ENCODE measurements around the gene LRTM2.

Gene LRTM2

DNA sequence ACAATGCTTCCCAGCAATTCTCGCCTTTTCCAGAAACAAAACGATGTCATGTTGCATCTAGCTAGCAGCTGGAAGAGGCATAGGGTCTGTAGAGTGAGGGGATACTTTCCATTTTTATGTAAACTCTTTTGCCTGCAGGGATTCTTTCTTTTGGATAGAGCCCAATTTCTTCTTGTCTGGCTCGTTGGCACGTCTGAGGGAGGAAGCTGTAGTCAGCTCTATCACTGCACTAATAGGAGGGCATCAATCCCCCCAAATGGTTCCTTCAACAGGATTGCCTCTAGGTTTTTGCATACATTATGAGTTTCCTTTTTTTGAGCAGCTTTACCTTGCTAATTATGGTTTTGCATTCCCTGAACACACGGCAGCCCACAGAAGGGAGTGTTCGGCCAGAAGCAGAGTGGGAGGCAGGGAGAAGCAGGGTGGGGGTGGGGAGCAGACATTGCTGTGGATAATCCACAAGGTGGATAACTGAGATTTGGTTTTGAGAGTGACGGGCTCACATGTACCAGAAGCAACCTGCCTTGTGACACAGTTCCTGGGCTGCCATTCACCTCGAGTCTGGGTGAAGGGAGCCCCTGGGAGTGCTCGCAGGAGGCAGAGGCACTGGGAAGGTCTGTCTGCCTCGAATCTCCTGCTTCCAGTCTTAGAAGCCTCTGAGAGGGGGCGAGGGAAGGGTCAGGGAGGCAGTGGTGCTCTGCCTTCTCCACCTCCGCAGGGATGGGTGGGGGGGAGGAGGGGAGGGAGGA is 24.5 kb downstream of the LRTM2 start:
- Histone ChIP-seq H3K4me3 (IDR thresholded peaks at IDR 0.05; ENCODE audit: insufficient read depth, low read depth, low read length) (no peak overlapping the region), H3K27ac (no peak overlapping the region), H3K4me1 (ENCODE audit: low read depth, poor library complexity, severe bottlenecking) (no peaks in the 10 kb centered on the region), H3K9ac (no peak overlapping the region), H3K79me2 (ENCODE audit: insufficient read depth, low read depth) (no peaks in the 10 kb centered on the region), H3K4me2 (no peak overlapping the region), H3K27me3 (ENCODE audit: insufficient read depth, low read depth) (peaks cover 39% of the 10 kb centered on the region; the same call in 1 of the 2 replicates), H3K36me3 (ENCODE audit: insufficient read depth) (no peaks in the 10 kb centered on the region), H2AFZ (ENCODE audit: low read depth) (no peak overlapping the region), H4K20me1 (ENCODE audit: insufficient read depth) (no peaks in the 10 kb centered on the region)
- TF ChIP-seq, protein P1, sequence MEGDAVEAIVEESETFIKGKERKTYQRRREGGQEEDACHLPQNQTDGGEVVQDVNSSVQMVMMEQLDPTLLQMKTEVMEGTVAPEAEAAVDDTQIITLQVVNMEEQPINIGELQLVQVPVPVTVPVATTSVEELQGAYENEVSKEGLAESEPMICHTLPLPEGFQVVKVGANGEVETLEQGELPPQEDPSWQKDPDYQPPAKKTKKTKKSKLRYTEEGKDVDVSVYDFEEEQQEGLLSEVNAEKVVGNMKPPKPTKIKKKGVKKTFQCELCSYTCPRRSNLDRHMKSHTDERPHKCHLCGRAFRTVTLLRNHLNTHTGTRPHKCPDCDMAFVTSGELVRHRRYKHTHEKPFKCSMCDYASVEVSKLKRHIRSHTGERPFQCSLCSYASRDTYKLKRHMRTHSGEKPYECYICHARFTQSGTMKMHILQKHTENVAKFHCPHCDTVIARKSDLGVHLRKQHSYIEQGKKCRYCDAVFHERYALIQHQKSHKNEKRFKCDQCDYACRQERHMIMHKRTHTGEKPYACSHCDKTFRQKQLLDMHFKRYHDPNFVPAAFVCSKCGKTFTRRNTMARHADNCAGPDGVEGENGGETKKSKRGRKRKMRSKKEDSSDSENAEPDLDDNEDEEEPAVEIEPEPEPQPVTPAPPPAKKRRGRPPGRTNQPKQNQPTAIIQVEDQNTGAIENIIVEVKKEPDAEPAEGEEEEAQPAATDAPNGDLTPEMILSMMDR (conservative IDR thresholded peaks at IDR 0.05; ENCODE audit: low read depth, low read length) = no peak

- no peaks in the 10 kb centered on the region for H3K79me2 ChIP-seq (ENCODE audit: insufficient read depth, low read depth)
- TF ChIP-seq, protein P1 (conservative IDR thresholded peaks at IDR 0.05; ENCODE audit: low read depth, low read length) = no peak
- H3K4me2 ChIP-seq = no peak overlapping the region
- H3K27me3 ChIP-seq (ENCODE audit: insufficient read depth, low read depth) = peaks cover 37% of the 10 kb centered on the region; the same call in 1 of the 2 replicates
- no peak overlapping the region for H3K9ac ChIP-seq
- no peaks in the 10 kb centered on the region for H3K4me1 ChIP-seq (ENCODE audit: low read depth, poor library complexity, severe bottlenecking)
- H3K4me3 ChIP-seq (IDR thresholded peaks at IDR 0.05; ENCODE audit: insufficient read depth, low read depth, low read length) = no peak overlapping the region
- no peak overlapping the region for H3K27ac ChIP-seq
- H4K20me1 ChIP-seq (ENCODE audit: insufficient read depth) = no peaks in the 10 kb centered on the region
- H3K36me3 ChIP-seq (ENCODE audit: insufficient read depth) = no peaks in the 10 kb centered on the region
- H2AFZ ChIP-seq (ENCODE audit: low read depth) = no peak overlapping the region
Observed at GRCh38 chr12:1845427-1845826, 25.1 kb downstream of the LRTM2 start.

- Histone ChIP-seq H4K20me1 (ENCODE audit: insufficient read depth) (no peaks in the 10 kb centered on the region), H3K36me3 (ENCODE audit: insufficient read depth) (no peaks in the 10 kb centered on the region), H3K4me3 (IDR thresholded peaks at IDR 0.05; ENCODE audit: insufficient read depth, low read depth, low read length) (no peak overlapping the region), H3K27me3 (ENCODE audit: insufficient read depth, low read depth) (peaks cover 33% of the 10 kb centered on the region; the same call in 1 of the 2 replicates), H2AFZ (ENCODE audit: low read depth) (no peak overlapping the region; the same call in 1 of the 2 replicates), H3K79me2 (ENCODE audit: insufficient read depth, low read depth) (no peaks in the 10 kb centered on the region), H3K4me2 (no peak overlapping the region), H3K9ac (no peak overlapping the region), H3K27ac (no peak overlapping the region), H3K4me1 (ENCODE audit: low read depth, poor library complexity, severe bottlenecking) (no peaks in the 10 kb centered on the region)
- TF ChIP-seq, protein P1 (conservative IDR thresholded peaks at IDR 0.05; ENCODE audit: low read depth, low read length) = no peak
Observed at GRCh38 chr12:1845886-1846285, 25.5 kb downstream of the LRTM2 start.

- H3K36me3 ChIP-seq (ENCODE audit: insufficient read depth) = no peaks in the 10 kb centered on the region
- H2AFZ ChIP-seq (ENCODE audit: low read depth) = no peak overlapping the region
- H3K4me2 ChIP-seq = no peak overlapping the region
- H3K27me3 ChIP-seq (ENCODE audit: insufficient read depth, low read depth) = peaks cover 27% of the 10 kb centered on the region; the same call in 1 of the 2 replicates
- no peak overlapping the region for H3K27ac ChIP-seq
- no peak overlapping the region for H3K4me3 ChIP-seq (IDR thresholded peaks at IDR 0.05; ENCODE audit: insufficient read depth, low read depth, low read length)
- H3K9ac ChIP-seq = no peak overlapping the region
- H3K79me2 ChIP-seq (ENCODE audit: insufficient read depth, low read depth) = no peaks in the 10 kb centered on the region
- no peaks in the 10 kb centered on the region for H4K20me1 ChIP-seq (ENCODE audit: insufficient read depth)
- TF ChIP-seq, protein P1 (conservative IDR thresholded peaks at IDR 0.05; ENCODE audit: low read depth, low read length) = no peak
- no peaks in the 10 kb centered on the region for H3K4me1 ChIP-seq (ENCODE audit: low read depth, poor library complexity, severe bottlenecking)
Observed at GRCh38 chr12:1846421-1847405, 26.3 kb downstream of the LRTM2 start.
